Activated CD8-positive, alpha-beta T cell treated with anti-CD3 and anti-CD28 coated beads, Interleukin-2, amount 10 ng/mL, durations not matched to agents 7 days and 5 days (primary cell): ENCODE measurements around the gene ALDH1A2. TPM values are rescaled to one million over a fixed set of nuclear protein-coding genes. Genes with fewer than 3 reads are reported as not detected.
"Not testable (repeated sequence)": the region's sequence is repeated elsewhere in the genome, so short reads cannot be mapped to it uniquely, and the experiment has no call there.

Experiments used
- ATAC-seq: fragments of 150-1000 bp; cut with Tn5 transposase; one replicate; pipeline ENCODE4 v1.10.0; 2021; ENCODE audit warnings: moderate library complexity
- CTCF ChIA-PET: fragments of 350-600 bp; sonication (Branson Sonifier 250); formaldehyde crosslinking; loops from one replicate; lab custom pipeline; 2021; ENCODE audit warnings: antibody characterized with exemption; lab: Charles Lee
- POLR2A ChIA-PET: fragments of 350-600 bp; sonication (Branson Sonifier 250); formaldehyde crosslinking; loops from one replicate; lab custom pipeline; 2021; ENCODE audit warnings: antibody characterized with exemption; lab: Charles Lee
- DNase-seq: peaks from one replicate; pipeline ENCODE4 v3.0.0-alpha.2; 2020
- H3K27ac Mint-ChIP-seq: one replicate; pipeline ENCODE4 v1.8.0; 2021; ENCODE audit warnings: mild to moderate bottlenecking, mixed read lengths
- H3K27me3 Mint-ChIP-seq: one replicate; pipeline ENCODE4 v1.8.0; 2021; ENCODE audit warnings: low read depth, mixed read lengths
- H3K36me3 Mint-ChIP-seq: one replicate; pipeline ENCODE4 v1.8.0; 2021; ENCODE audit warnings: low read depth, mixed read lengths
- H3K4me1 Mint-ChIP-seq: one replicate; pipeline ENCODE4 v1.8.0; 2021; ENCODE audit warnings: low read depth, mixed read lengths
- H3K4me3 Mint-ChIP-seq: one replicate; pipeline ENCODE4 v1.8.0; 2021; ENCODE audit warnings: mild to moderate bottlenecking, mixed read lengths
- H3K9me3 Mint-ChIP-seq: one replicate; pipeline ENCODE4 v1.8.0; 2022; ENCODE audit warnings: mixed read lengths; ENCODE audit not compliant: insufficient read depth
- total RNA-seq, 2 experiments: library from RNA; stranded (reverse); gene quantifications; one replicate each; pipeline ENCODE4 v1.2.3, GENCODE V29; 2021

Gene ALDH1A2
- total RNA-seq, 2 experiments from 2014 or later: not detected

DNA sequence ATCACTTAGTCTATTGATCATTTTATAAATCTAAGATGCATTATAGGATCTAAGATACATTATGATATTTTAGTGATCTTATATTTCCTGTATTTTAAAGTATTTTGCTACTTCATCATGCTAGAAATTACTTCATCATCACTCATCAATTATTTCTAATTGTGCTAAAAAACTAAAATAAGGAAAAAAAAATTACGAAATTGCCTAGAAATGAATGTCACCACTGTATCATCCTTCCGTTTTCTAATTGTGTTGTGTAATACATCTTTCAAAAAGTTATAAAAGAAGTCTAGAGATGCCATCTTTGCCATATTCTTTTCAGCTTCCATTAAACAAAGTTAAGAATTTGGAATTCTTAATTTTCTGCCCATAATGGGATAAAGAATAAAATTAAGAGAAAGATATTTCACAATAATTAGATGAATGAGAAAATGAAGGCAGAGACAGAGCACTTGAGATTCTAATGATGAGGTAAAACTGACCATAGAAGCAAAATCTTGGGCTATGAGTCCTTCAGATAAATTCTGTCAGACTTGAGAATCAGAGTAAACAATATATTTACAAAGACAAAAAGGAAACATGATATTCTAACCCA lies 48.8 kb downstream of the ALDH1A2 start:
- H3K27ac Mint-ChIP-seq: no peak overlapping the region
- no peak overlapping the region for H3K4me3 Mint-ChIP-seq
- ChIA-PET CTCF (no interaction called here), POLR2A (no interaction called here)
- H3K36me3 Mint-ChIP-seq: no peaks in the 10 kb centered on the region
- no peaks in the 10 kb centered on the region for H3K9me3 Mint-ChIP-seq
- no peaks in the 10 kb centered on the region for H3K4me1 Mint-ChIP-seq
- H3K27me3 Mint-ChIP-seq: peaks cover 23% of the 10 kb centered on the region
- ATAC-seq (no peak), DNase-seq (no peak)

DNA sequence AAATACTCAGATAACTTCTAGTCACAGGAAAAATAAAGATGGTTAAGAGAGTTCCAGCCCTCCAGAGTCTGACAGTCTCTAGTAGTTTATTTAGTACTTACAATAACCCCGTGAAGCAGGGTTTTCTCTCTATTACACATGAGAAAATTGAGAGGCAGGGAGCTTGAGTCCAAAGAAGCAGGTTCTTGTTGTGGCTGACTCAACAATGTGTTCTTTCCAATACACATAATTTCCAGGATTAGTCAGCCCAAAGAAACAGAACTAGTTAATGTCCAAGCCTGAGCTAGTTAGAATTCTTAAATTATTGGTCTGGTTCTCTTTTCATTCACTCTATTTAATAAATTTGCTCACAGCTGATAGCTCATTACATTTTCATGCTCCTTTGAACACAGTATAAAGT lies 49.9 kb downstream of the ALDH1A2 start:
- Mint-ChIP-seq H3K4me1 (no peaks in the 10 kb centered on the region), H3K27me3 (peaks cover 24% of the 10 kb centered on the region), H3K27ac (no peak overlapping the region), H3K9me3 (no peaks in the 10 kb centered on the region), H3K4me3 (no peak overlapping the region), H3K36me3 (no peaks in the 10 kb centered on the region)
- ChIA-PET POLR2A (no interaction called here), CTCF (interaction anchor here (1.2 kb wide), 1 partner anchor 51 kb away, joined by 4 read pairs; no protein-coding TSS in a partner anchor)
- DNase-seq (no peak), ATAC-seq (no peak)

DNA sequence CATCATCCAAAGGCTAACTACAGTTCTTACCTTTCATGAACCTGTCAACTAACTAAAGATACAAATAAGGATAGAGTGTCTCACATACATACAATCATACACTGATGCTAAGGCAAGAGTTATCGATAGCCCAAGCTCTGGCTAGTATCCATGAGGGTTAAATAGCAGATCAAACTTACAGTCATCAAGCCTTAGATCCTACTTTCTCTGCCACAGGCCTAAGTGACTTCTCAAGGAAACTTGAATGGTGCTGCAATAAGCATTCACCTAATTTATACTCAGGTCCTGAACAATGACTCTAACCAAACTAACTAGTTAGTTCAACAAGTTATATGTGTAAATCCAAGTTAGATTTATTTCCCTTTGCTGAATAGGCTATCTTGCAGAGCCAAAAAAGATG lies 51.0 kb downstream of the ALDH1A2 start:
- H3K27me3 Mint-ChIP-seq: peaks cover 24% of the 10 kb centered on the region
- CTCF ChIA-PET: interaction anchor here (1.2 kb wide), 1 partner anchor 52 kb away, joined by 4 read pairs; no protein-coding TSS in a partner anchor
- H3K27ac Mint-ChIP-seq: no peak overlapping the region
- no peaks in the 10 kb centered on the region for H3K4me1 Mint-ChIP-seq
- ATAC-seq: no peak
- POLR2A ChIA-PET: no interaction called here
- H3K9me3 Mint-ChIP-seq: no peaks in the 10 kb centered on the region
- no peaks in the 10 kb centered on the region for H3K36me3 Mint-ChIP-seq
- no peak for DNase-seq
- no peak overlapping the region for H3K4me3 Mint-ChIP-seq

DNA sequence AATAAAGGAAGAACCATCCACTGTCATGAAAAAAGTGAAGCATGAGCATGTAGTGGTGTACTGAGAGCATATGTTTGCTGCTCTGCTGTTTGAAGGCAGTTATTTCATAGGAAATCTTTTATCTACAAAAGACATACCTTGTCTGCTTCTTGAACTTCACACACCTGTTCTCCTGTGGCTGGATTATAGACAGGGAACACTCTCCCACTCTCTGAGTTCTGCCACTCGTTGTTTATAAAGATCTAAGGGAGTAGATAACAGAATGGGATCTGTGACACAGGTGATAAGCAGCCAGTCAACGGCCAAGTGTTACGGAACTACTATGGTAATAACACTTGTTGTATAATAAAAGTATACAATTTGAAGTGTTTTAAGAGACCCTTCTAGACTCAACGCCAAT lies 51.5 kb downstream of the ALDH1A2 start:
- no peaks in the 10 kb centered on the region for H3K36me3 Mint-ChIP-seq
- no peak for ATAC-seq
- no peaks in the 10 kb centered on the region for H3K9me3 Mint-ChIP-seq
- POLR2A ChIA-PET: no interaction called here
- no peak for DNase-seq
- no peak overlapping the region for H3K4me3 Mint-ChIP-seq
- H3K4me1 Mint-ChIP-seq: no peaks in the 10 kb centered on the region
- H3K27me3 Mint-ChIP-seq: peaks cover 23% of the 10 kb centered on the region
- no peak overlapping the region for H3K27ac Mint-ChIP-seq
- CTCF ChIA-PET: no interaction called here

DNA sequence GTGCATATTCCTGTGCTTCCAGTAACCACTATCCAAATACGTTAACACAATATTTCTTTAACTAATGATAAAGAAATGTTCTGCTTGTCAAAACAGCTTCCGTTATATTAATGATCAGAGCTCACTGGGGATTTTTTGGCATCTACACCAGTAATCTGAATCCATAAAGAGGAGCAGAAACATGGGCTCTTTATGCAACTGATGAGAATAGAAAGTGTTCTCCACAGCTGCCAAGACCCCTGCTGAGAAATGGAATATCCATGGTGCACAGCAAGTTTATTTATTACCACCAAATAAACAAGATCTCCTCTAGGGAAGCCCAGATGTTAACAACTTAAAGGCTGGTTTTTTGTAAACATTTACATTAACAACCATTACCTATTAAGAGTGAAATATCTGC lies 54.5 kb downstream of the ALDH1A2 start:
- CTCF ChIA-PET: no interaction called here
- H3K4me3 Mint-ChIP-seq: no peak overlapping the region
- no peaks in the 10 kb centered on the region for H3K36me3 Mint-ChIP-seq
- ATAC-seq (no peak), DNase-seq (no peak)
- peaks cover 20% of the 10 kb centered on the region for H3K27me3 Mint-ChIP-seq
- POLR2A ChIA-PET: interaction anchor here (0.6 kb wide), 1 partner anchor 56 kb away, joined by 3 read pairs; no protein-coding TSS in a partner anchor
- H3K9me3 Mint-ChIP-seq: no peaks in the 10 kb centered on the region
- no peaks in the 10 kb centered on the region for H3K4me1 Mint-ChIP-seq
- no peak overlapping the region for H3K27ac Mint-ChIP-seq

DNA sequence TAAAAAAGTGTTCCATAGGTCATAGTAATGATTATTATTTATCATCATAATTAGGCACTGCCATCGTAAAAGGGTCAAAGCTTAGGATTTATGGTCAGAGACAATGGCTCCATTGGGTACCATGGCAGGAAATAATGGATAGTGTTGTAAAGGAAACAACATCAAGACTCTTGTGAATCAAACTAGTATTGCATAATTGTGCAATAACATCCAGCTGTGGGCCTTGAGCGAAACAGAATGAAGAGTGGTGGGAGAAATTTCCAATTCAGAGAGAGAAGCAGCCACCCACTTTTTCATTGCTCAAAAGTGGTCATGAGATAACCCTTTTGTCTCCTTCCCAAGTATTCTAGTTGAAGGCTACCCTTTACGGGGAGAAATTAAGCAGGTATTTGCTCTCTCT lies 61.7 kb downstream of the ALDH1A2 start:
- Mint-ChIP-seq H3K36me3 (no peaks in the 10 kb centered on the region), H3K4me3 (no peak overlapping the region), H3K9me3 (no peaks in the 10 kb centered on the region), H3K4me1 (no peaks in the 10 kb centered on the region), H3K27ac (no peak overlapping the region), H3K27me3 (peaks cover 25% of the 10 kb centered on the region)
- CTCF ChIA-PET: no interaction called here
- DNase-seq (no peak), ATAC-seq (no peak)
- POLR2A ChIA-PET: no interaction called here

DNA sequence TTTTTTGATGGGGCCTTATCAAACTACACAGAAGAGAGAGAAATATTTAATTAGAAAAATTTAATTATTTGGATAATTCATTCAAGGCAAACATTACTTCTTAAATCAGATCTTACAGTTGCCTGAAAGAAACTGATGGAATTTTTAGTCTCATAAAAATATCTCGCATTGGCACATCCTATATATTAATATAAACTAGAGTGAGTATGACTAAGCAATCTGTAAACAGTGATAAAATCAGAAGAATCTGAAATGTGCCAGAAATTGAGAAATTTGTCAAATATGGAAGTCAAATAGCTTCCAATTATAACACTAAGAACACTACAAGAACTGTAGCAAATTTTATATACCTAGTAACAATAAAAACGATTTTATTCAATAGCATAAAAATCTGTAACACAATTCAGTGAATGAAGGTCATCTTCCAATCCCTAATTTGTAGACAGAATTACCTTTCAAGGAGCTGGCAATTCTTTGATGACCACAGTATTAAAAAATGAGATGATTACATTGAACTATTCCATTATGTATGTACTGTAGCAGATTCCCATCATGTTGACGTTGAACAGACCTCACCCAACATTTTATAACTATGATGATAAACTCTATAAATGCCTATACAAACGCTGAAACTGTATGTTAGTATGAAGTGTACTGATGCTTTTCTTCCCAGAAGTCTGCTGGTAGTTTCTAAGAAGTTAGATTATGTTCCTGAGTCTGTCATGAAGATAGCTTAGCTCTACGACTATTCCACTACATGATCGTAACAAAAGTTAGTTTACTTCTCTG lies 63.0 kb downstream of the ALDH1A2 start:
- Mint-ChIP-seq H3K4me1 (no peaks in the 10 kb centered on the region), H3K36me3 (no peaks in the 10 kb centered on the region), H3K9me3 (no peaks in the 10 kb centered on the region), H3K4me3 (no peak overlapping the region), H3K27ac (no peak overlapping the region), H3K27me3 (peaks cover 31% of the 10 kb centered on the region)
- DNase-seq: no peak
- CTCF ChIA-PET: no interaction called here
- ATAC-seq: no peak
- POLR2A ChIA-PET: no interaction called here

DNA sequence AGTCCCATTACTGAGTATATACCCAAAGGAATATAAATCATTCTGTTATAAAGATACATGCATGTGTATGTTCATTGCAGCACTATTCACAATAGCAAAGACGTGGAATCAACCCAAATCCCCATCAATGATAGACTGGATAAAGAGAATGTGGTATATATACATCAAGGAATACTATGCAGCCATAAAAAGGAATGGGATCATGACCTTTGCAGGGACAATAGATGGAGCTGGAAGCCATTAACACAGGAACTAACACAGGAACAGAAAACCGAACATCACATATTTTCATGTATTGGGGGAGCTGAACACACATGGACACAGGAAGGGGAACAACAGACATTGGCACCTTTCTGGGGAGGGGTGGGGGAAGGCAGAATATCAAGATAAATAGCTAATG lies 65.8 kb downstream of the ALDH1A2 start:
- ATAC-seq, H3K36me3 Mint-ChIP-seq, H3K9me3 Mint-ChIP-seq, DNase-seq, H3K4me1 Mint-ChIP-seq, H3K27ac Mint-ChIP-seq, POLR2A ChIA-PET, H3K4me3 Mint-ChIP-seq, CTCF ChIA-PET: not testable (repeated sequence)
- H3K27me3 Mint-ChIP-seq: peaks cover 29% of the 10 kb centered on the region

DNA sequence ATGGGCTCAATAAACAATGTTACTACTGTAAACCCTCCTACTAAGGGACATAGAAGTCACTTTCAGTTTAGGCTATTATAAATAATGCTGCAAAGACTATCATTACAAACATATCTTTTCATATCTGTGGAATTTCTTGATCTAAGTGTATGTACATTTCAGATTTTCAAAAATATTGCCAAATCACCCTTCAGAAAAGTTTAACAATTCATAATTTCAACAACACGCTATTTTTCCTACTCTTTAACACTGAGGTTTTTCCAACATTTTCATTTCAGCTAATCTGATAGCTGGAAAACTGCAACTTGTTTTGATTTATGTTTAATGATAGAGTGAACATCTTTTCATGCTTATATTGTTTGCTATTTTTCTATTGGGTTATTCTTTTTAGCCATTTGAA lies 69.0 kb downstream of the ALDH1A2 start:
- no peak for ATAC-seq
- Mint-ChIP-seq H3K36me3 (no peaks in the 10 kb centered on the region), H3K27ac (no peak overlapping the region), H3K4me1 (no peaks in the 10 kb centered on the region), H3K27me3 (peaks cover 35% of the 10 kb centered on the region), H3K4me3 (no peak overlapping the region), H3K9me3 (no peaks in the 10 kb centered on the region)
- ChIA-PET CTCF (no interaction called here), POLR2A (no interaction called here)
- no peak for DNase-seq

DNA sequence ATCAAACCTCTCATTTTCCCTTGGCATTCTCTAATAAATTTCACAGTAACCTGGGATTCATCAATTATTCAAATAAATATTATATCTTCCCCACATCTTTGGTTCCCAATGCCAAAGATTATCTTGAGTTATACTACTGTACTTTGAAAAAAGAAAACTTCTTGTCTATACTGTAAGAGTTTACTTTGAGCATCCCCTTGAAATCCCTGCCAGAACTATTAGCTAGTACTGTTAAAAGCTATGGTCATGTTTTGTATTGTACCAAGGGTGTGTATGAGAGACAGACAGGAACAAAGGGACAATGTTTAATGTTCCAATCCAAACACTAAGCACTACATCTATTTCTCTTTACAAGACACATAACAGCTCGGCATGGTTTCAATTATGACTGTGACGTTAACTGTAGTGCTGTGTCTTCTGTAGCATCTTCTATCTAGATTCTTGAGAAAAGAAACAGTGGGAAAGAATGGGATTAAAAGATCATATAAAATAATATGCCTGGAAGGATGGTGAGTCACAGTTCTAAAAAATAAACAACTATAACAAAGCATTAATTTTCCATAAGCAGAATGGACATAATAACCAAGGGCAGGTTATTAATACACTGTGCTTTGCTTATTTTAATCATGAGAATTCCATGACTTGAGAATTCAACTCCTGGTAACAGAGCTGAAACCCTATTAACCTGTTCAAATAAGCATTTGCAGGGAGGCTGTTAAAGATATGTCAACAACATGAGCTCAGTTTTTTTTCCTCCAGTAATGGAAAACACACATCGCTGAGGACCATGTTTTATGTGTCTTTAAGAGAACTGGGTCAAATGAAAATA lies 71.1 kb downstream of the ALDH1A2 start:
- Mint-ChIP-seq H3K4me3 (no peak overlapping the region), H3K9me3 (no peaks in the 10 kb centered on the region), H3K27ac (no peak overlapping the region), H3K36me3 (no peaks in the 10 kb centered on the region), H3K27me3 (peaks cover 28% of the 10 kb centered on the region), H3K4me1 (no peaks in the 10 kb centered on the region)
- POLR2A ChIA-PET: no interaction called here
- DNase-seq (no peak), ATAC-seq (no peak)
- CTCF ChIA-PET: interaction anchor here (1.2 to 1.6 kb wide), 2 partner anchors 13 to 77 kb away, joined by 3 read pairs; no protein-coding TSS in a partner anchor

DNA sequence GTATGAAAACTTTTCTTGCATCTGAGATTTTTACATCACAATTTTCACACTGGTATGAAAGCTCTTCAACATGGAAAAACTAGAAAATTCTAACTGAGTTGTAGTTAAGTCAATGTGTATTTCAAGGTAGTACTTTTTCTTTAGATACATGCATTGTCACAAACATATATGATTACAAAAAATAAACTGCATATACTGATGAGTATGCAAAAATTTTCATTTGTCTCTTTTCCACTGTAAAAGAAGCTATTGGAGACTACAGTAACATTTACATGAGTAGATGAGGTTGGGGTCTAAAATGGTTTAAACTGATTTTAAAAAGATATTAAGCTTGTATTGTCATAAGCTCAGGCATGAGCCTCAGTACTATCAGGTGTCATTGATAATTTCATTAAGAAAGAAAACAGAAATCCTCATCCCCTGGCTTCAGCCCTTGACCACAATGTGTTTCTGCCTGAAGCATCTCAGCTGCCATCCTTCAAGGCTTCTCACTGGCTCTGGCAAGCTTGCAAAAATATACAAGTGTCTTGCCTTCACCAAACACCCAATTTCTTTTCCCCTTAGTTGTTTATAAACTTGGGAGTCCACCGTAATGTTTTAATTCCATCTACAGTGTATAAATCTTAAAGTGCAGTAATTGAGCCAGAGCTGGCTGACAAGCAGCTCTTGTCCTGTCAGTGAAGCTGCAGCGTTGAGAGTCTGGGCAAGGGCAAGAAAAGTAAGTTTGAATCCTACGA lies 71.9 kb downstream of the ALDH1A2 start:
- DNase-seq (no peak), ATAC-seq (no peak)
- CTCF ChIA-PET: interaction anchor here (1.2 to 1.6 kb wide), 2 partner anchors 12 to 78 kb away, joined by 3 read pairs; no protein-coding TSS in a partner anchor
- Mint-ChIP-seq H3K9me3 (no peaks in the 10 kb centered on the region), H3K27me3 (peaks cover 21% of the 10 kb centered on the region), H3K4me3 (no peak overlapping the region), H3K27ac (no peak overlapping the region), H3K36me3 (no peaks in the 10 kb centered on the region), H3K4me1 (no peaks in the 10 kb centered on the region)
- POLR2A ChIA-PET: no interaction called here
